Cardiac fibroblast (primary cell): ENCODE results near the gene FUOM.
"Not testable (repeated sequence)": the region's sequence is repeated elsewhere in the genome, so short reads cannot be mapped to it uniquely, and the experiment has no call there.

Source experiments
- DNase-seq, 2 donors: peaks; one replicate each; pipeline versions ENCODE4 v3.0.0 to v3.0.0-alpha.2; 2010; ENCODE audit warnings: low read depth in 2 of 2
- H3K4me3 ChIP-seq, 2 donors: replicated peaks in 1 of 2; 1 replicate in 1 of 2; 2 replicates in 1 of 2; pipeline ENCODE4 v1.5.1; 2011; ENCODE audit warnings: low read depth in 2 of 2, low read length in 2 of 2, mild to moderate bottlenecking in 2 of 2, moderate library complexity in 1 of 2
- TF ChIP-seq, protein P1 (sequence below): IDR thresholded peaks from one replicate; pipeline ENCODE4 v1.5.1; 2011; ENCODE audit warnings: low read depth, mild to moderate bottlenecking, low read length, inconsistent platforms

The FUOM gene

DNA sequence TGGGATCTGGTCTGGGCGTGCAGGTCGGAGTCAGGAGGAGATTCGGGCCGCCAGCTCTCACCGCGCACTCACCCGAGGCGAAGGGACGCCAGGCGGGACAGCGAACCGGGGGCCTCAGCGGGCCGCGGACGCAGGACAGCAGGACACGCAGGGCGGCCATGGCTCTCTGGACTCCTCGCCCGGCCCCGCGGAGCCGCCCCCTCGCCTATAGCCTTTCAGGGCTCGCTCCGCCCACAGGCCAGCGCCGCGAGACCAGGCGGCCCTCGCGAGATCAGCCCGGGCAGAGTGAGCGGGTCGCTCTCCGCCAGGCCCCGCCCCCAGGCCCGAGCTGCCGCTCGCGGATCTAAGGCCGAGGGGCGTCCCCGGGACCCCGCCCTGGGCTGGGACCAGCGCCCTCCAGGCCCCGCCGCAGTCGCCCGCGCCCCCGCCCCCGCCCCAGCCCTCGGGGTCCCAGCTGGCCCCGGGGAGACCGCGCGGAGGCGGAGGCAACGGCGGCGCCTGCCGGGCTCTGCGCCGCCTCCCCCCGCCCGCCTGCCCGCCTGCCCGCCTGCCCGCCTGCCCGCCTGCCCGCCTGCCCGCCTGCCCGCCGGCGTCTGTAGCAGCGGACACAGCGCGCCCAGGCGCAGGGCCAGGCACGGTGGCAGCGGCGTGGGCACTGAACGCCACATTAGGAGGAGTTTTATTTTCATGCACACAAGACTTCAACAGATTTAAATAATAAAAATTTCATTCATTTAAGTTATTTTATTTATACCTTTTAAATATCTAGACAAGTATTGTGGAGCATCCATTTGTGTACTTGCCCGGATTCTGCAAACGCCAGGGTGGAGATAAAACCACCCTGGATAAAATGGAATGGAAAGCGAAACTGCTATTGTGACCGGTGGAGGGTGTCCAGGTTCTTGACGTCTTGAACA lies 15.6 kb upstream of the FUOM start, which contains the start of gene ECHS1:
Gene ECHS1, minus strand, starts transcription at position 181 of the 917 bp plus-strand sequence. Its CDS starts 21 bp downstream, at position 160.
- peak within 1 kb of the TSS; percentile 69 to 92 for H3K4me3 ChIP-seq
- DNase-seq: peak; percentile 89 to 92
- TF ChIP-seq, protein P1, sequence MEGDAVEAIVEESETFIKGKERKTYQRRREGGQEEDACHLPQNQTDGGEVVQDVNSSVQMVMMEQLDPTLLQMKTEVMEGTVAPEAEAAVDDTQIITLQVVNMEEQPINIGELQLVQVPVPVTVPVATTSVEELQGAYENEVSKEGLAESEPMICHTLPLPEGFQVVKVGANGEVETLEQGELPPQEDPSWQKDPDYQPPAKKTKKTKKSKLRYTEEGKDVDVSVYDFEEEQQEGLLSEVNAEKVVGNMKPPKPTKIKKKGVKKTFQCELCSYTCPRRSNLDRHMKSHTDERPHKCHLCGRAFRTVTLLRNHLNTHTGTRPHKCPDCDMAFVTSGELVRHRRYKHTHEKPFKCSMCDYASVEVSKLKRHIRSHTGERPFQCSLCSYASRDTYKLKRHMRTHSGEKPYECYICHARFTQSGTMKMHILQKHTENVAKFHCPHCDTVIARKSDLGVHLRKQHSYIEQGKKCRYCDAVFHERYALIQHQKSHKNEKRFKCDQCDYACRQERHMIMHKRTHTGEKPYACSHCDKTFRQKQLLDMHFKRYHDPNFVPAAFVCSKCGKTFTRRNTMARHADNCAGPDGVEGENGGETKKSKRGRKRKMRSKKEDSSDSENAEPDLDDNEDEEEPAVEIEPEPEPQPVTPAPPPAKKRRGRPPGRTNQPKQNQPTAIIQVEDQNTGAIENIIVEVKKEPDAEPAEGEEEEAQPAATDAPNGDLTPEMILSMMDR: no peak

DNA sequence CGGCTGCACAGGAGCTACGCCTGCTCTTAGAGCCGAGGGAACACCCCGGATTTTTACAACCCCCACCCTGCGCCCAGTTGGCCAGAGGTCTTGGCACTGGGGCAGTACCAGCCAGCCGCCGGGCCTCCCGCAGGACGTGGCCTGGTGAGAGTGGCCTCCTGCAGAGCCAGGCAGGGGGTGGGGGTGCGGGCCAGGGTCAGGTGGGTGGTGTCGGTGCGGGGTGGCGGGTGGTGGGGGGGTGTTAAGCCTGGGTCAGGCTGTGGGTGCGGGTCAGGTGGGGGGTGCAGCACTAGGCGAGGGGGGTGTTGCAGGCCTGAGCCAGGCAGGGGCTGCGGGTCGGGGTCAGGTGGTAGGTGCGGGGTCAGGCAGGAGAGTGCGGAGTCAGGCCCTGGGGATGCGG lies 14.7 kb upstream of the FUOM start:
- DNase-seq: no peak
- TF ChIP-seq, protein P1: no peak
- H3K4me3 ChIP-seq: peak overlapping the region; percentile 69 to 92

DNA sequence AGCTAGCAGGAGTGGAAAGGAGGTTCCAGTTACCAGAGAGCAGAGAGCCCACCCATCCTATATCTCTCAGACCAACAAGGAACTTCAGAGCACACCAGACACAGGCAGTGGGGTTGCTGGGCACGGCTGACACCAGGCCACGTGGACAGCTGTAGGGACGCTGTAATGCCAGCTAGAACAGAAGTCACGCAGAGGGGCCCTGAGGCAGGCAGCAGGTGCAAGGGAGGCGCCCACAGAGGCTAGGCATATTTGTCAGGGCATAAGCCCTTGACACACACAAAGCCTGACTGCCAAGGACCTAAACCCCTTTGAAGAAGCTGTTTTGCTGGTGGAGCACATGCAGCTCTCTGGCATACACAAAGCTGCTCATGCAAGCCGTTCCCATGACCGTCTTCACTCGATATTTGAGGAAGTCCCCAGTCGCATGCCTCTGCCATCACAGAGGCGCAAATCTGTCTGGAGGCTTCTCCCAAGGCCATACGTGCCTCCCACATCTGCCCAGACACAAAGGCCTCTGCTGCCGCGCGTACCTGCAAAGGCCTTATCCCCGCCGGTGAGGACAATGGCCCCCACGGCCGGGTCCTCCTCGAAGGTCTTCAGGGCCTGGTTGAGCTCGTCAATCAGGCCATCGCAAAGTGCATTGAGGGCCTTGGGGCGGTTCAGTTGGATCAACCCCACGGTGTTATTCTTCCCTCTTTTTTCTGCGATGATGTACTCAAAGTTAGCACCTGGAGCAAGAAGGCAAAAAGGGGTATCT lies 12.4 kb upstream of the FUOM start:
- DNase-seq: no peak
- no peak overlapping the region for H3K4me3 ChIP-seq
- TF ChIP-seq, protein P1: no peak

DNA sequence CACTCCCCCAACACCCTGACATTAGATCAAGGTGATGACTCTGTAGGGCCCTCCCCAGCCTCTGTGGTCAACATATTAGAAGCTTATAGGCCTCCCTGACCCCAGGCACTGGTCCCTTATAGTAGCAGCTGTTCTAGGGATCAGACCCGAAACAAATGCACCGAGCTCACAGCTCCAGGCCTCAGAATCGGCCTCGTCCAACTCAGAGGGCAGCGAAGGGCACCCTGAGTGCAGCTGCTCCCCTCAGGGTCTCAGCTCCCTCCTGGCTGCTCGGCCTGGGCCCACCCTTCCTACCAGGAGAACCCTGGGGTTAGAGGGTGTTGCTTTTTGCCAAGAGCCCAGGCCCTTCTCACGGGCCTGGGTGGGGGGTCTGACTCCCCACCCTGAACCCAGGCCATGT lies 10.3 kb upstream of the FUOM start:
- H3K4me3 ChIP-seq: no peak overlapping the region
- TF ChIP-seq, protein P1: no peak
- DNase-seq: no peak

DNA sequence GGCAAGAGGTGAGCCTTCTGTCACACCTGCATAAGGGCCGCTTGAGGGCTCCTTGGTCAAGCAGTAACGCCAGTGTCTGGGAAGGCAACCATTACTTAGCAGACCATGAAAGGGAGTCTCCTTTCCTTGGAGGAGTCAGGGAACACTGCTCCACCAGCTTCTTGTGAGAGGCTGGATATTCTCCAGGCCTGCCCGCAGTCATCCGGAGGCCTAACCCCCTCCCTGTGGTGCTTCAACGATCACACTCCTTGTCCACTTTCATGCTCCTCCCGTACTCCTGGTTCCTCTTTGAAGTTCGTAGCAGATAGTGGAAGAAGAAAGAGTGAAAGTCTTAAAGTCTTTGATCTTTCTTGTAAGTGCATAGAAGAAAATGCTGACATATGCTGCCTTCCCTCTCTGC lies 9.6 kb upstream of the FUOM start:
- not testable (repeated sequence) for DNase-seq, H3K4me3 ChIP-seq

DNA sequence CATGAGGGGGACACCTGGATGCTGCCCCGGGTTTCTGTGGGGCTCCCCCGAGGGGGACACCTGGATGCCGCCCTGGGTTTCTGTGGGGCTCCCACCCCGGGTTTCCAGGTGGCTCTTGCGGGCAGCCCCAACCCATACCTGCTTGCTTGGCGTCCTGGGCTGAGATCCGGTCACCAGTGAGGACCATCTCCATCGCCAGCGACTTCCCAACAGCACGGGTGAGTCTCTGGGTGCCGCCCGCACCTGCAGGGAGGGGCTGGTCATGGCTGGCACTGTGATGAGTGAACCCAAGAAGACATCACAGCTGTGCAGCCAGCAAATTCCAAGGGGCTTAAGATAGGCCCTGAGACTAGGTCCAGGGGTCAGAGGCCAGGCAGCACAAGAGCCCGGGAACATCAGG lies 8.9 kb upstream of the FUOM start:
- no peak for DNase-seq
- H3K4me3 ChIP-seq: no peak overlapping the region
- TF ChIP-seq, protein P1: no peak

DNA sequence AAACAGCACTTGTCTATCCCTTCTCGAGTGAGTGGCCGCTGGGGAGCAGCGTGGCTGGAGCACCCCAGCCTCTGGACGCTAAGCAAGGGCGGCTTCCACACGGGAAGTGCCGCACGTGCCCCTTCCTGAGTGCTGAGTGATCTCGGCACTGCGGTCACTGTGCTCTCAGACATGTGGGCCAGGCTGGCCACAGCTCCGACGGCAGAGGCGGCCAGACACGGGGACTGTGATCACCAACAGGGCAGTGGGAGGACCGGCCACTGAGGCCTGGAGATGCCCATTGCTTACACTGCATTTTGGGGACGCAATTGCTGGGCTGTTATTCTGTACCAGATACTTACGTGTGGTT lies 8.3 kb upstream of the FUOM start:
- no peak for DNase-seq
- TF ChIP-seq, protein P1: no peak
- no peak overlapping the region for H3K4me3 ChIP-seq
